ENCODE data around the gene GORASP1. TPM values are rescaled to one million over a fixed set of nuclear protein-coding genes. Genes with fewer than 3 reads are reported as not detected.

The GORASP1 gene
- total RNA-seq, 1 donor from 2014 or later: 62.1 TPM

DNA sequence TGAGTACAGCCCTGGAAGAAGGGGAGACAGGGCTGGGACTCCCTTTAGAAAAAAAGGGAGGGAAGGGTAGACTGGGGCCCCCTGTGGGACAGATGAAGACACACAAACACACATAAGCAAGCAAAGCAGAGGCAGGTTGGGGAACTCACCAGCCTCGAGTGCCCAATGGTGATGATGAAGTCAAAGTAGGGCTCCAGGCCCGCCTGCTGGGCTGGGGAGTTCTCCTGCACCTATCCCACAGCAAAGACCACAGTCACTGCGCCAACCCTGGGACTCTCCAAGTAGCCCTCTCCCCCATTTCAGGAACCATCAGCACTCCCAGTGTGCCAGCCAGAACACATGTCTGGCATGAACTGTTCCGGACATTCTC is 4.1 kb downstream of the GORASP1 start:
- Mint-ChIP-seq H3K4me1 (ENCODE audit: unreplicated experiment) (peaks cover 39% of the 10 kb centered on the region), H3K4me3 (ENCODE audit: unreplicated experiment) (no peak overlapping the region), H3K9me3 (ENCODE audit: unreplicated experiment) (no peaks in the 10 kb centered on the region), H3K27me3 (ENCODE audit: unreplicated experiment) (no peaks in the 10 kb centered on the region), H3K36me3 (ENCODE audit: unreplicated experiment) (peaks cover 4% of the 10 kb centered on the region), H3K27ac (ENCODE audit: unreplicated experiment) (peak overlapping the region; percentile 6)
- TF ChIP-seq CTCF (IDR thresholded peaks at IDR 0.05): no peak
- DNase-seq (ENCODE audit: extremely low spot score, unreplicated experiment): peak; percentile 69

DNA sequence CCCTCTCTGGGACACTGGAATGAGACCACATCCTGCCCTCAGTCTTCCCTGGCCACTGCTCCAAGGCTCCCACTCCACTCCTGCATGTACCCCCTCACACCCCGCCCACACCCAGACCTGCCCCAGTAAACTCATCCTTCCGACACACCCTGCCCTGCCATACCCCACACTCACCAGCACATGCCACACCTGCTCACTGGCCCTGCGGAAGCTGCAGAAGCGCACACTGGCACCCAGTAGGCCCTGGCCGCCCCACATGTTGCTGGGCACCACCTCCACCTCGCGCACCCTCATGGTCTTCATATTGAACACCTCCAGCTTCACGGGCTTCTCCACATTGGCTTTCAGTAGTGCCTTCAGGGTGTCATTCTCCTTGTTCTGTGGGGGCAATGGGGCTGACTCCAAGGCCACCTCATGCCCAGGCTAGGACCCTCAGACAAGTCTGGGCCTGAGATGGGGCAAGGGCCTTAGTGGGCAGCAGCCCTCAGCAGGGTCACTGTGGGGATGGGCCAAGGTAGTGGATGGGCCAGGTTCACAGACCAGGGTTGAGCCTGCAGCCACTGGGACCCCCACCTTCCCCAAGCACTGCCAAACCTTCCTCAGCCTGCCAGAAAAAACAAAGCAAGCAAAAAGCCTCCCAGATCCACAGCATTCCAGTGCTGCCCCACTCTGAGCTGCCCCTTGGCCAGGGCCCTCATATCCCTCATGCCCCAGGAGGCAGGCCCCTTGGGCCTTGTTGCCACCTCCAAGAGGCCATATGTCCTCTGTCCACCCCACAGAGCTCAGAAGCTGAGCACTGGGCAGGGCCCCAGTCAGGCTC is 4.7 kb downstream of the GORASP1 start:
- H3K4me3 Mint-ChIP-seq (ENCODE audit: unreplicated experiment): no peak overlapping the region
- H3K27me3 Mint-ChIP-seq (ENCODE audit: unreplicated experiment): no peaks in the 10 kb centered on the region
- H3K27ac Mint-ChIP-seq (ENCODE audit: unreplicated experiment): peak overlapping the region; percentile 6

DNA sequence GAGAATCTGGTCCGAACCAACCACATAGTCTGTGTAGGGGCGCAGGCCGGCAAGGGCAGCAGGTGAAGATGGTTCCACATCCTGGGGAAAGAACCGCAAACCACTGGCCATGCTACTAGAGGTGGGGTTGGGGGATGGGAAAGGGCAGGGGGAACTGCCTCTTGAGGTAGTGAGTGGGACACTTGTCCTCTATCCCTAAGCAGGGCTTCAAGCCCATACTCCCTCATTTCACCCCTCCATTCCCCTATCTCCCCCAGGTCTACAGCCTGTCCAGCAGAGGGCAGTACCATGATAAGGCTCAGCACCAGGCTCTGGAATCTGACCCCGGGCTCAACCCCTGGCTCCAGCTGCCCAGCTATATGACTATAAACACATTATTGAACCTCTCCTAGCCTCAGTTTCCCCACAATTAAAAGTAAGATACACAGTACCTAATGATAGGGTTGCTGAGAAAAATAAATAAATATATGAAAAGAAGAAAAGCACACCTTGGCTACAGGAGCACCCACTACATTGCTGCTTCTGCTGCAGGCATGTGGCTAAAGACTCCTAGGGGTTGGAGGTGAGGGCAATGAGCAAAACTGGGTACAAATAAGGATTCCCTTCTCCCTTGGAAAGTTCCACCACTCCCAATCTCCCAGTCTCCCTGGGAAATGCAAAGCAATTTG is 6.3 kb downstream of the GORASP1 start:
- DNase-seq (ENCODE audit: extremely low spot score, unreplicated experiment): no peak
- Mint-ChIP-seq H3K27ac (ENCODE audit: unreplicated experiment) (no peak overlapping the region), H3K4me3 (ENCODE audit: unreplicated experiment) (no peak overlapping the region)

More for the DNA sequence above, 4.7 kb downstream of the GORASP1 start:
- Mint-ChIP-seq H3K36me3 (ENCODE audit: unreplicated experiment) (peaks cover 4% of the 10 kb centered on the region), H3K4me1 (ENCODE audit: unreplicated experiment) (peaks cover 33% of the 10 kb centered on the region), H3K9me3 (ENCODE audit: unreplicated experiment) (no peaks in the 10 kb centered on the region)
- no peak for TF ChIP-seq CTCF (IDR thresholded peaks at IDR 0.05)
- peak; percentile 66 for DNase-seq (ENCODE audit: extremely low spot score, unreplicated experiment)

DNA sequence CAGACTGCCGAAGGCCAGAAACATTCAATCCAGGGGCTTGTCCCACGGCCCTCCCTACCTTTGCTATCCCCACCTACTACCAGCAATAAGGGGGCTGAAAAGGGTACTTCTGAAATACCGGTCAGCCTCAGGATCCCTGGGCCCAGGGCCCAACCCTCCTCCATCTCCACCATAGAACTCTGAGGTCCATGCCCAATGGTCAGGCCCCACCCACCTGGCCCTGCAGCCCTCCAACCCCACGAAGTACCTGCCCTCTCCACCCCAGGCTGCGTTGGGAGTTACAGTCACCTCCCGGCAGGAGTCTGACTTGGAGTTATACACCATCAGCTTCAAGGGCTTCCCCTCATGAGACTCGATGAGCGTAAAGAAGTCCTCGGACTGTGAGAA is 6.9 kb downstream of the GORASP1 start:
- peaks cover 33% of the 10 kb centered on the region for H3K4me1 Mint-ChIP-seq (ENCODE audit: unreplicated experiment)
- H3K36me3 Mint-ChIP-seq (ENCODE audit: unreplicated experiment): peaks cover 10% of the 10 kb centered on the region
- no peak overlapping the region for H3K4me3 Mint-ChIP-seq (ENCODE audit: unreplicated experiment)
- no peak for DNase-seq (ENCODE audit: extremely low spot score, unreplicated experiment)
- H3K27ac Mint-ChIP-seq (ENCODE audit: unreplicated experiment): no peak overlapping the region
- H3K27me3 Mint-ChIP-seq (ENCODE audit: unreplicated experiment): no peaks in the 10 kb centered on the region
- no peaks in the 10 kb centered on the region for H3K9me3 Mint-ChIP-seq (ENCODE audit: unreplicated experiment)
- TF ChIP-seq CTCF (IDR thresholded peaks at IDR 0.05): no peak

More for the DNA sequence above, 6.3 kb downstream of the GORASP1 start:
- H3K4me1 Mint-ChIP-seq (ENCODE audit: unreplicated experiment): peaks cover 34% of the 10 kb centered on the region
- no peaks in the 10 kb centered on the region for H3K9me3 Mint-ChIP-seq (ENCODE audit: unreplicated experiment)
- peak; percentile 72 for TF ChIP-seq CTCF (IDR thresholded peaks at IDR 0.05)
- no peaks in the 10 kb centered on the region for H3K27me3 Mint-ChIP-seq (ENCODE audit: unreplicated experiment)
- peaks cover 8% of the 10 kb centered on the region for H3K36me3 Mint-ChIP-seq (ENCODE audit: unreplicated experiment)

All from osteocyte (in vitro differentiated cells).